M059J (cell line): ENCODE measurements around the gene YARS1. TPM values are rescaled to one million over a fixed set of nuclear protein-coding genes. Genes with fewer than 3 reads are reported as not detected.

Experiments used
- DNase-seq: peaks from one replicate; pipeline ENCODE4 v3.0.0-alpha.2; 2012; ENCODE audit warnings: low read depth
- total RNA-seq: library from RNA; depleted of rRNA; stranded (reverse); fragments of >200 nt; shearing (Covaris generic); gene quantifications from 2 replicates; pipeline ENCODE4 v1.2.3, GENCODE V29; 2014; rRNA removed

The YARS1 gene
- total RNA-seq, 1 experiment from 2014 or later, result 87.2 TPM

- no peak for DNase-seq
Measured at GRCh38 chr1:32744071-32744425, 73.1 kb downstream of the YARS1 start.

DNA sequence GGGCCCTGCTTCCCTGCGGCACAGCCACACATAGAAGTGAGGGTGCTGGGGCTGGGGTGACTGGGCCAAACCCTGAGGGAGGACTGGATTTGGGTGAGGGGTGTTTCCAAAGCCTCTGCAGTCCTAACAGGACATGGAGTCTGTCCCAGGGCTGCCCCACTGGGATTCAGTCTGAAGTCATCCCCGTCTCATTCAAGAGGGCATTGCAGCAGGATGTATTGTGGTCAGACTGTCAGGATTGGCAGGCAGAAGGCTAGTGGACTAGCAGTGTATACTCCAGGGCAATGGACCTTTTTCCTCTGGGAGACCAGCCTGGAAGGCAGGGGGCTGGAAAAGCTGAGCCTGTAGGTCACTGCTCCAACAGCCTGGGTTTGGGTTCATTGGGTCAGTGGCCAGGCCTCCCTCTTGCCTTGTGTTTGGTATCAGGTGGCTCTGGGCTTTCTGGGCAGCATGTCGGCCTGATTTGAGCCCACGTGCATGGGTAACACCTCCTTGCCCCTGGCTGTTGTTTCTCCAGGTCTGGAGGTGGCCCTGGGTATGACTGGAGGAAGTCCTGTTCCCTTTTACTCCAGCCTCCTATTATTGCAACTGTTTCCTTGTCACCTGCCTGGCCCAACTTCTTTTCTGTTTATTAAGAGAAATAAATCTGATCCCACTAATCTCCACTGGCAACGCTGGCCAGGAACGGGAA is 73.6 kb downstream of the YARS1 start:
- peak; percentile 47 for DNase-seq

GRCh38 chr1:32742956-32743355 is 74.2 kb downstream of the YARS1 start:
- DNase-seq, result no peak

DNA sequence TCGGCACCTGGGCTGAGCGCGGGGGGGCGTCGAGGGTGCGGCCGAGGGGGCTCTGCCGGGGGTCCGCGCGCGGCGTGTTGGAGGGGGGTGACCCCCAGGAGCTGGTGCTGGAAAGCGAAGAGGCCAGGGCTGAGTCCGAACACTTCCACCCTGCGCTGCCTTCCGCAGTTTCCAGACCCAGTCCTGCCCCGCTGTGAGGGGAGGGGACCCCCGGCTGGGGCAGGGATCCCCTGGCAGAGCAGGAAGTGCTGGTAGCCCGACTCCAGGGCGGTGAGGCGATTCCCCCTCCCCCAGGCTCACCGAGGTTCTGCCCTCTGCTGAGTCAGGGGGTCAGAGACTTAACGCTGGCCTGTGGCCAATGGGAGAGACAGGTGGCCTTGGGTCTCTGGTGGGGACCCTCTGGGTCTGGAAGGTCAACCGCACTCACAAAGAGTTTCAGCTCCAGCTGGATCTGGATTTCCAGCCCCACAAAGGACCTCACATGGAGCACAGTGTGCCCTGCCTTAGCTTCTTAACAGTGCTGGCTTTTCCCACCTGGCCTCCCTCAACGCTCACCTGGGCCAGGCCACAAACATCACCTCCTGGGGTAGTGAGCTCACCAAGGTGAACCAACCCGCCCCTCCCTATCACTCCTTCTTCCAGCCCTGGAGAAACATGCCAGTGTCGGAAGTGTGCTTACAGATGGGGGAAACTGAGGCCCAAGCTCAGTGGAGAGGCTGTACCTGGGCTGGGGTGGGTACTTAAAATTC is 74.8 kb downstream of the YARS1 start:
- DNase-seq, result no peak

DNA sequence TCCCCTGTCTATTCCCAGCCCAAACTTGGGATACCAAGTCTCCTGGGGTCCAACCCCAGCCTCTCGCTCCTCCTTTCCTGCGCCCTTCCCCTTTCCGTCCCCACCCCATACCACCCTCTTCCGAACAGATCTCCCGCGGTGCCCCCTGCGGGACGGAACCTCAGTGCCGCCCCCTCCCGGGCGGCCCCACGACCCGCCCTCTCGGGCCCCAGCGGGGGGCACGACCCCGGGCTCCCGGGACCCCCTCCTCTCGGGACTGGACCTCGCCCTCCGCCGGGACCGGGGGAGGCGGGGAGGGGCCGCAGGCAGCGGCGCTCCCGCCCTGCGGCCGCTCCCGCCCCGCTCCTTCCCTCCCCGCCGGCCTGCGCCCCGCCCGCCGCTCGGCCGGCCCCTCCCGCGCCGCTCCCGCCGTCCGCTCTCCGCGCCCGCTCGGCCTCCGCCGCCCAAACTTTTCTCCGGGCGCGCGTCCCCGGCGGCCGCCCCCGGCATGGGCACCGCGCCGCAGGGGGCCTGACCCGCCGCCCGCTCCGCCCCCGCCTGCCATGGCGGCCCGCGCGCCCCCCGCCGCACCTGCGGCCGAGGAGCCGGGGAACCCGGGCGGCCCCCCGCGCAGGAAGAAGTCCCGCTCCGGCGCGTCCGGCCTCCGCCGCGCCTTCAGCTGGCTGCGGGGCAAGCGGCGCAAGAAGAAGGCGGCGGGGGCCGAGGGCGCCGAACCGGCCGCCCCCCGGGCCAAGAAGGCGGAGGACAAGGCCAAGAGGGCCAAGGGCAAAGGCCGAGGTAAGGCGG is 75.6 kb downstream of the YARS1 start:
- no peak for DNase-seq

DNA sequence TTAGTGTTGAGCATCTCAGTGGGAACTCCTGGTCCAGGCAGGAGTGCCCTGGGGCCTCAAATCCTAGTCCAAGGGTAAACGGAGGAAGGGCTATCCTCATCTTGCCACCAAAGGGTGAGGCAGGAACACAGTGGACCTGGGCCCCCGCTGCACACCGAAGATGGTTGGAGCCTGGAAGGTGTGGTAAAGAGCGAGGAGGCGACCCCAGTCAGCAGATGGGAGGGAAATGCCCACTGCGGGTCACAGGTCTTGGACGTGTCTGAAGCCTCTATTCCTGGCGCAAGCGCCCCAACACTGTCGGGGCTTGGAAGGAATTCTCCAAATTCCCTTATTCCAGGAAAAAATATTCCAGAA is 76.1 kb downstream of the YARS1 start:
- DNase-seq, result no peak

DNA sequence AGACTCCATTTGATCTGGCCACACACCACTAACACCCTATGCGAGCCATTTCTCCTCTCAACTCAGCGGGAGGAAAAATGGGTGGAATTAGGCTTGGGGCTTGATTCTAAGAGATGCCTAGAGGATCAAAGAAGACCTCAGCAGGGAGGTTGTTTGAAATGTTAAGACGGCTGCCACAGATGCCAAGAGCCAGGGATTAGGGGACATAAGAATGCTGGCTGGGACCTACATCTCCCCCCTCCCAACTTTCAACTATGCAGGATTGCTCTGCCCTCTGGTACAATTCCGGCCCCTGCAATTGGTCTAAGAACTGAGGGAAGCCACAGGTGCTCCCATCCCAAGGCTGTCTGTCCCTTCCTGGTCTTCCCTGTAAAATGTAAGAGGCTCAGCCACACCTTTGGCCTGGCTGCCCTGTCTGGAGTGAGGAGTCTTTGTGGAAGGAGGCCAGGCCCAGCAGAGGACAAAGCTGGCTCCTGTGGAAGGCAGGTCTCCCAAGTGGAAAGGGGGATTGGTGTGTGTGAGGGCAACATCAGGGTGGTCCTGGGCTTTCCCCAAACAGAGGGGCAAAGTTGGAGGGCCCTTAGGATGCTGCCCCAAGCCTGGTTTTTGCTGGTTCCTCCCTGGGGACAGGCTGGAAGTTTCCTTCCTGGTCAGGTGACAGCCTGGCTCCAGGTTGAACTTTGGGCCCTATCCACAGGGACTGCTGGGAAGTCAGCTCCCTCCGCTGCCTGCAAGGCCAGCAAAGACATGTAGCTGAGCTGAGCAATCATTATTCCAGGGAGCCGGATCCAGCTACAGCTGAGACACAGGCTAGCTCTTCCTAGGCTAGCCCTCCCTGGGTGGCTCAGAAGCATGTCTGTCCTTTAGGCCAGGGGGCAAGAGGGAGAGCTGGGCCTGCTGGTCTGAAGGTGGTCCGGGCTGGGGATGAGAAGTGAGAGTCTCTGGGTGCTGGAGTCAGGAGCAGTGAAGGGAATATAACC is 80.1 kb downstream of the YARS1 start:
- DNase-seq, result no peak

DNA sequence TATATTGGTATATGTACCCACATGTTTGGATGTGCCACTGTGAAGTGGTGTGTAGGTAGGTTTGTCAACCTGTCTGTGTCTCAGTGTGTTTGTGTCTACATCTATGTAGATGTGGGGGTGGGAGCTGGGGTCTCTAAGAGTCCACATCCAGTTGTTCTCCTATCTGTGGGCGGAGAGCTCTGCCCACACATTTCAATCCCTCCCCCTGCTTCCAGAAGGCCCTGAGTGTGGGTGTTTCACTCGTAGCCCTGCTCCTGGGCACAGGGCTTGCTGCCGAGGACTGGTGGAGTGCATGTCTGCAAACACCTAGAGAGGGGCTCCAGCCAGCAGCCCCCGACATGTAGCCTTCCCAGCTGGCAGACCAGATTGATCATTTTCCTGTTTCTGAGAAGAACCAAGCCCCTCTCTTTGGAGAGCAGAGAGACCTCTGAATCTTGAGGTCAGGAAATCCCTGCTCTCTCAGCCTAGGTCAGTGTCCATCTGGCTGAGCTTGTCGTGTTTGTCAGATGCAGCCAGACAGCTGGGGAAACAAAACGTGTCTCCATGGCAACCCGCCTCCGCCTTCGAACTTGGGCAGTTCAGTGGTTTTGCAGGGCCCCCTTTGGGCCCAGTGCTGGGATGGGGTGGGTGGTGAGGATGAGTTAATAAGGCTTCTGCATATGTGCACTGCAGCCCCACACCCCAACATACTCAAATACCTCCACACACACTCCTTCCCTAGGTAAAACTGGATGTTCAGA is 83.4 kb downstream of the YARS1 start:
- DNase-seq, result no peak

GRCh38 chr1:32729254-32730046 is 87.7 kb downstream of the YARS1 start:
- no peak for DNase-seq

DNA sequence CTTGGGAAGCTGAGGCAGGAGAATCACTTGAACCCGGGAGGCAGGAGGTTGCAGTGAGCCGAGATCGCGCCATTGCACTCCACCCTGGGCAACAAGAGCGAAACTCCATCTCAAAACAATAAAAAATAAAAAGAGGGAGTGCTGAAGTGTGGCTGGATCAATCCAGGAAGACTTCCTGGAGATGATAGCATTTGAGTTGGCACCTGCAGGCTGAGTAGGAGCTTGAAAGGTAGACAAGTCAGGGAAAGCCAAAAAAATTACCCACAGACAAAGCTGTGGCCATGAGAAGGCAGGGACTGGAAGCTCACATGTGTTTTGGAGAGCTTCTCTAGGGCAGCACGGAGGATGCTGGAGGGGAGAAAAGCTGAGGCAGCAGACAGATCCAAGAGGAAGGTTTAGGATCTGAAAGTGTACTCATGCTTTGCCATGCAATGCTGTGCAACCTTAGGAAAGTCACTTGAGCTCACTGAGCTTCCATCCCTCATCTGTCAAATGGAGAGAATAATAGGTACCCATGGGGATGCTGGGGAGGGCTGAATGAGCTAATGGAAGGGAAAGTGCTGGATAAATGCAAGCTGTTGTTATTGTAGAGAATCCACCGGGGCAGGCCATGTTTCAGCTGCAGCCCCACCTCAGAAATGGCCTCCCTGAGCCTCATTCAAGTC is 88.6 kb downstream of the YARS1 start:
- DNase-seq, result no peak

- no peak for DNase-seq
Measured at GRCh38 chr1:32727876-32728275, 89.3 kb downstream of the YARS1 start.

- no peak for DNase-seq
Measured at GRCh38 chr1:32725615-32725982, 91.6 kb downstream of the YARS1 start.

Other genes with a start within 250 kb of the YARS1 start
- 85.1 and 88.1 TPM in 2 replicates for gene ZBTB8OS, start 166.8 kb downstream of the YARS1 start, total RNA-seq
- gene RBBP4, start 166.2 kb downstream of the YARS1 start, total RNA-seq, result 182 and 233 TPM in 2 replicates
- gene SYNC, start 114.6 kb downstream of the YARS1 start, total RNA-seq, result 22.3 and 38.2 TPM in 2 replicates
- gene S100PBP, start 295 bp upstream of the YARS1 start, total RNA-seq, result 20.9 and 30.3 TPM in 2 replicates
- gene FNDC5, start 53.6 kb upstream of the YARS1 start, total RNA-seq, result 0.49 and 2.9 TPM in 2 replicates
- gene HPCA, start 69.1 kb upstream of the YARS1 start, total RNA-seq, result 0.07 TPM in 1 of 2 replicates, not detected in the other
- gene TMEM54, start 84.0 kb upstream of the YARS1 start, total RNA-seq, result 68.7 and 94.8 TPM in 2 replicates
- 9.0 and 11.9 TPM in 2 replicates for gene RNF19B, start 147.5 kb upstream of the YARS1 start, total RNA-seq
- 255 and 332 TPM in 2 replicates for gene AK2, start 219.5 kb upstream of the YARS1 start, total RNA-seq